Testis (tissue), 5 donors: ENCODE measurements around the gene CC2D2A. TPM values are rescaled to one million over a fixed set of nuclear protein-coding genes. Genes with fewer than 3 reads are reported as not detected.
A peak's percentile ranks its signal among the peaks of the same experiment; 100 is the strongest.

Source experiments
- DNase-seq: peaks from one replicate; pipeline ENCODE4 v3.0.0-alpha.2; 2019
- H3K27ac ChIP-seq, 2 donors: fragments of 200-600 bp; sonication (generic); one replicate each; pipeline ENCODE4 v1.5.1; 2019
- H3K27me3 ChIP-seq: fragments of 200-600 bp; sonication (generic); one replicate; pipeline ENCODE4 v1.5.1; 2019
- H3K36me3 ChIP-seq: fragments of 200-600 bp; sonication (generic); one replicate; pipeline ENCODE4 v1.5.1; 2017; ENCODE audit warnings: low read depth; ENCODE audit errors: missing control alignments
- H3K4me1 ChIP-seq: fragments of 200-600 bp; sonication (generic); one replicate; pipeline ENCODE4 v1.5.1; 2019
- H3K4me3 ChIP-seq, 2 donors: fragments of 200-600 bp; sonication (generic); one replicate each; pipeline ENCODE4 v1.5.1; 2017 to 2019
- H3K9me3 ChIP-seq: fragments of 200-600 bp; sonication (generic); one replicate; pipeline ENCODE4 v1.5.1; 2017
- POLR2A ChIP-seq: fragments of 450-650 bp; IDR thresholded peaks from one replicate; pipeline ENCODE4 v1.6.1; 2017; ENCODE audit warnings: antibody characterized with exemption, mild to moderate bottlenecking, moderate library complexity
- WGBS, 2 donors: methylation state at CpG; one replicate each; pipeline ENCODE4 v1.1.5; 2018; 5-methylcytosine and 5-hydroxymethylcytosine counted together
- intact Hi-C: fragments of 100-400 bp; cut with DNase I; formaldehyde crosslinking; loops from one replicate; pipeline ENCODE4 v1.15.1; 2023; ENCODE audit warnings: low total_unique reads
- long read RNA-seq, 2 donors: transcript quantifications; one replicate each; lab custom pipeline, GENCODE V29; 2026
- polyA plus RNA-seq: library from polyadenylated mRNA; stranded (reverse); fragments of 350-450 nt; fragmentation: Illumina TruSeq; extraction: RNeasy Lipid Tissue Mini Kit (QIAGEN cat#74804); gene quantifications from one replicate; pipeline ENCODE4 v1.2.3, GENCODE V29; 2014; ENCODE audit warnings: low read depth, low replicate concordance; ENCODE audit not compliant: insufficient read depth
- total RNA-seq, 2 donors: library from RNA; depleted of rRNA; stranded (reverse); fragments of >200 nt; gene quantifications; one replicate each; pipeline ENCODE4 v1.2.3, GENCODE V29; 2016
- TF ChIP-seq, protein P1 (sequence below), 3 experiments: fragments of 450-650 bp in 2 of 3; fragments of 200-600 bp in 1 of 3; sonication (generic) in 1 of 3; IDR thresholded peaks; one replicate each; pipeline ENCODE4 v1.5.1; 2016 to 2019; ENCODE audit warnings: antibody characterized with exemption in 3 of 3, mild to moderate bottlenecking in 2 of 3, moderate library complexity in 1 of 3

CC2D2A gene
- total RNA-seq, result 10 to 100 TPM; 21.9 to 23.7 TPM
- polyA plus RNA-seq, result 16.9 TPM
- long read RNA-seq, donor 1, partial matches to known transcripts, result 44 of 91 reads
- long read RNA-seq, donor 1, other reads (novel, unspliced or antisense), result 46 of 91 reads
- long read RNA-seq, donor 2, partial matches to known transcripts, result 49 of 64 reads
- long read RNA-seq, donor 2, other reads (novel, unspliced or antisense), result 15 of 64 reads

DNA sequence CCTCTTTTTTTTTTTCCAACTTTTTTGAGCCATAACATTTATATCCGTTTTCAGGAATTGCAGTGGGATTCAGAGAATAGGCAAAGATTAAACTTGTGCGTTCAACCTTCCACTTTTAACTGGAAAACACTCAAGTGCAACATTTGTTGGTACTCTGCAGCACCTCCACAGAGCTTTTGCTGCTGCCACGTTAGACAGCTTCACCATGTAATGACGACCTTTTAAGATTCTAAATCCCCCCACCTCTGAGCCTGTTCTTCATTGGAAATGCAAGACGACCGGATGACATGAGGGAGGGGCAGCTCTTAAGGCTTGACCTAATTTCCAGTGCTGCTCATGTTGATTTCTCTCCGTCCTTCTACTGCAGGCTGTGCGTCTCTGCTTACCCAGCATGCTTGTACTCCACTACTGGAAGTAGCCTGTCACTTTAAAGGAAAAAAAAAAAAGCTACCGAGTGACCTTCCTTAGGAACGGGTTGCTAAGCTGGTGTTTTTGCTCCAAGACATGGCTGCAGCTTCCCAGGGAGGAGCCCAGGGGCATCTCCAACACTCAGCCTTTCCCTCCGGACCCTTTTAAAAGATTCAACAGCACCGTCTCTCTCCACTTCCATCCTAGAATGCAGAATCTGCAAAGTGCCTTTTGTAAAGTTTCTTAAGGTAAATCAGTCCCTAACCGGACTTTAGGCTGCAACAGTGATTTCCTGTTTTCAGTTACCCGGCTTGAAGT, at the start of gene CC2D2A:
Gene CC2D2A (plus strand): TSS at position 481 of the 726 bp plus-strand sequence. CDS start 6,051 bp downstream, outside the sequence.
- TF ChIP-seq, protein P1, sequence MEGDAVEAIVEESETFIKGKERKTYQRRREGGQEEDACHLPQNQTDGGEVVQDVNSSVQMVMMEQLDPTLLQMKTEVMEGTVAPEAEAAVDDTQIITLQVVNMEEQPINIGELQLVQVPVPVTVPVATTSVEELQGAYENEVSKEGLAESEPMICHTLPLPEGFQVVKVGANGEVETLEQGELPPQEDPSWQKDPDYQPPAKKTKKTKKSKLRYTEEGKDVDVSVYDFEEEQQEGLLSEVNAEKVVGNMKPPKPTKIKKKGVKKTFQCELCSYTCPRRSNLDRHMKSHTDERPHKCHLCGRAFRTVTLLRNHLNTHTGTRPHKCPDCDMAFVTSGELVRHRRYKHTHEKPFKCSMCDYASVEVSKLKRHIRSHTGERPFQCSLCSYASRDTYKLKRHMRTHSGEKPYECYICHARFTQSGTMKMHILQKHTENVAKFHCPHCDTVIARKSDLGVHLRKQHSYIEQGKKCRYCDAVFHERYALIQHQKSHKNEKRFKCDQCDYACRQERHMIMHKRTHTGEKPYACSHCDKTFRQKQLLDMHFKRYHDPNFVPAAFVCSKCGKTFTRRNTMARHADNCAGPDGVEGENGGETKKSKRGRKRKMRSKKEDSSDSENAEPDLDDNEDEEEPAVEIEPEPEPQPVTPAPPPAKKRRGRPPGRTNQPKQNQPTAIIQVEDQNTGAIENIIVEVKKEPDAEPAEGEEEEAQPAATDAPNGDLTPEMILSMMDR (IDR thresholded peaks at IDR 0.05), result no peak
- no peak for TF ChIP-seq POLR2A

DNA sequence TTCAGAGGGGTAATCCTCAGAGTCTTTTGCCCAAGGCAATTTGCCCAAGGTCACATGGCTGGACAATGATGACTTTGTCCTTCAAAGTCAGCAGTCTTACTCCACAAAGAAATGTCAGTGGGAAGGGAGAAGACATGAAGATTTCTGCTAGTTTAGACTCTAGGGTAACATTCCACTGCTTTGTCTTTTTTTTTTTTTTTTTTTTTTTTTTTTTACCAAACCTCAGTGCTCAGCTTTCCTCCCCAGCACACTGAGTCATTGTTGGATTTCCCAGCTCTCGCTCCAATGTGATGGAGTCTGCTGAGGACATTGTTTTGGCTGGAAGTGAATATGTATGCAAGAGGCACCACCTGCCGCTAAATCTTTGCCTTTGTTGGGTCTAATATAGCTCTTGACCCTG, 49.0 kb upstream of the CC2D2A start:
- Histone ChIP-seq H3K36me3 (no peaks in the 10 kb centered on the region), H3K27me3 (no peaks in the 10 kb centered on the region), H3K4me1 (peaks cover 2% of the 10 kb centered on the region), H3K9me3 (no peaks in the 10 kb centered on the region), H3K4me3 (no peak overlapping the region), H3K27ac (no peak overlapping the region)
- intact Hi-C loops, result no loop called here
- DNase-seq, result no peak
- no peak for TF ChIP-seq POLR2A
- TF ChIP-seq, protein P1 (IDR thresholded peaks at IDR 0.05), result no peak
- 38 to 67% methylated on average over 1 to 2 of the region's 2 CpGs for WGBS, 2 donors

More for the DNA sequence above, at the start of gene CC2D2A:
- Histone ChIP-seq H3K4me3 (peak within 1 kb of the TSS; percentile 49 to 58), H3K36me3 (no peaks in the 10 kb centered on the region), H3K27me3 (no peaks in the 10 kb centered on the region), H3K27ac (no peak within 1 kb of the TSS), H3K4me1 (peaks cover 3% of the 10 kb centered on the region), H3K9me3 (no peaks in the 10 kb centered on the region)
- 3% methylated on average over 14 of the region's 14 CpGs for WGBS, 2 donors
- DNase-seq, result peak; percentile 38
- intact Hi-C loops, result no loop called here

DNA sequence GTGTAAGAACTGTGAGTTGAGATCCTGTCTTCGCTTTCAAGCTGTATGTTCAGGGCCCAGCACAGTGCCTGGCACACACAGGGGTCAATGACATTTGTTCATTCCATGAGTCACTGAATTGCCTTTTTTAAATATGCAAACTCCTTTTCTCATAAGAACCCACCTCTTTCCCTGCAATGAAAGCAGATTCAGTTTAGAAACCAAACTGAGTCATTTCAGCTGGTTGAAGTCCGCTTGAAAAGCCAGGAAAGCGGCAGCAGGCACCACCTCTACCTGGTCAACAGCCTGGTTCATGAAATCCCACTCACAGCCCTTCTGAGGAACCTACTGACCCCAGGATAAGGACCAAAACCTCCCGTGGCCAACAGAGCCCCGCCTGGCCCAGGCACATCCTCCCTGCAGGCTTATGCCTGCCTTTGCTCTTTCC, 46.4 kb upstream of the CC2D2A start:
- 71 to 84% methylated on average over 5 of the region's 5 CpGs for whole genome bisulfite sequencing, 2 donors
- H3K4me1 ChIP-seq, result peaks cover 2% of the 10 kb centered on the region
- no peak overlapping the region for H3K4me3 ChIP-seq
- no peak overlapping the region for H3K27ac ChIP-seq
- intact Hi-C loops, result no loop called here
- TF ChIP-seq, protein P1 (IDR thresholded peaks at IDR 0.05), result no peak
- no peak for TF ChIP-seq POLR2A
- H3K27me3 ChIP-seq, result no peaks in the 10 kb centered on the region
- no peak for DNase-seq
- H3K9me3 ChIP-seq, result no peaks in the 10 kb centered on the region
- no peaks in the 10 kb centered on the region for H3K36me3 ChIP-seq

DNA sequence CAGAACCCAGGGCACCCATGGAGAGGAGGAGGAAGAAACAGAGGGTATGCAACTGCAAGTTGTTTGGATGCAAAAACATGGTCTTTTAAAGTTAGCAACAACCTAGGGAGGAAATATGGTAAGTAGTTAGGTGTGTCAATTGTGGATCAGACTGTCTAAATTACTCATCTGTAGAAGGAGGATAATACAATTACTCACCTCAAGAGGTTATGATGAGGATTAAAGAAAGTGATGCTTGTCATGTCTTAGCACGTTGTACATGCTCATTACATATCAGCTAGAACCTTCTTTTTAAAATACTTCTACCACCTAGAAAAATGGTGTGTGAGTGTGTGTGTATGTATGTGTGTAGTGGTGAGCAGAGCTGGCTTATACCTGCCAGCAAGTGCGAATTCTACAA, 44.2 kb upstream of the CC2D2A start:
- TF ChIP-seq, protein P1 (IDR thresholded peaks at IDR 0.05), result no peak
- TF ChIP-seq POLR2A, result no peak
- WGBS, 2 donors, result 94 to 95% methylated on average over 2 of the region's 2 CpGs
- intact Hi-C loops, result no loop called here
- Histone ChIP-seq H3K4me1 (no peaks in the 10 kb centered on the region), H3K27ac (no peak overlapping the region), H3K36me3 (no peaks in the 10 kb centered on the region), H3K27me3 (no peaks in the 10 kb centered on the region), H3K9me3 (no peaks in the 10 kb centered on the region), H3K4me3 (no peak overlapping the region)
- DNase-seq, result no peak
